PC-9 (cell line): ENCODE data around the gene TMCO6.

ENCODE experiments used
- EZH2 ChIP-seq: fragments of 200-600 bp; sonication (generic); IDR thresholded peaks from 2 replicates; pipeline ENCODE4 v1.8.0; 2017; ENCODE audit warnings: antibody characterized with exemption, low read depth
- TF ChIP-seq, protein P1 (sequence below): fragments of 200-600 bp; sonication (generic); conservative IDR thresholded peaks from 2 replicates; pipeline ENCODE4 v1.6.1; 2017; ENCODE audit warnings: mixed run types, antibody characterized with exemption, mild to moderate bottlenecking, moderate library complexity

DNA sequence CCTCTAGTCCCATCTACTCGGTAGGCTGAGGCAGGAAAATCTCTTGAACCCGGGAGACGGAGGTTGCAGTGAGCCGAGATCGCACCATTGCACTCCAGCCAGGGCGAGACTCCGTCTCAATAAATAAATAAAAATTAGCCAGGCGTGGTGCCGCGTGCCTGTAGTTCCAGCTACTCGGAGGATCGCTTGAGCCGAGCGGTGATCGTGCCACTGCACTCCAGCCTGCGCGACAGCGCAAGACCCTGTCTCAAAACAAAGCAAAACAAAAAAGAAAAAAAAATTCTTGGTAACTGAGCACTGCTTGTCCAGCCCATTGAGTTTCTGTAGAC is 24.7 kb downstream of the TMCO6 start:
- no peak for TF ChIP-seq EZH2
- TF ChIP-seq, protein P1, sequence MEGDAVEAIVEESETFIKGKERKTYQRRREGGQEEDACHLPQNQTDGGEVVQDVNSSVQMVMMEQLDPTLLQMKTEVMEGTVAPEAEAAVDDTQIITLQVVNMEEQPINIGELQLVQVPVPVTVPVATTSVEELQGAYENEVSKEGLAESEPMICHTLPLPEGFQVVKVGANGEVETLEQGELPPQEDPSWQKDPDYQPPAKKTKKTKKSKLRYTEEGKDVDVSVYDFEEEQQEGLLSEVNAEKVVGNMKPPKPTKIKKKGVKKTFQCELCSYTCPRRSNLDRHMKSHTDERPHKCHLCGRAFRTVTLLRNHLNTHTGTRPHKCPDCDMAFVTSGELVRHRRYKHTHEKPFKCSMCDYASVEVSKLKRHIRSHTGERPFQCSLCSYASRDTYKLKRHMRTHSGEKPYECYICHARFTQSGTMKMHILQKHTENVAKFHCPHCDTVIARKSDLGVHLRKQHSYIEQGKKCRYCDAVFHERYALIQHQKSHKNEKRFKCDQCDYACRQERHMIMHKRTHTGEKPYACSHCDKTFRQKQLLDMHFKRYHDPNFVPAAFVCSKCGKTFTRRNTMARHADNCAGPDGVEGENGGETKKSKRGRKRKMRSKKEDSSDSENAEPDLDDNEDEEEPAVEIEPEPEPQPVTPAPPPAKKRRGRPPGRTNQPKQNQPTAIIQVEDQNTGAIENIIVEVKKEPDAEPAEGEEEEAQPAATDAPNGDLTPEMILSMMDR: no peak
